ENCODE measurements around the gene OCIAD2.
"Not testable (repeated sequence)": the region's sequence is repeated elsewhere in the genome, so short reads cannot be mapped to it uniquely, and the experiment has no call there.

The OCIAD2 gene

DNA sequence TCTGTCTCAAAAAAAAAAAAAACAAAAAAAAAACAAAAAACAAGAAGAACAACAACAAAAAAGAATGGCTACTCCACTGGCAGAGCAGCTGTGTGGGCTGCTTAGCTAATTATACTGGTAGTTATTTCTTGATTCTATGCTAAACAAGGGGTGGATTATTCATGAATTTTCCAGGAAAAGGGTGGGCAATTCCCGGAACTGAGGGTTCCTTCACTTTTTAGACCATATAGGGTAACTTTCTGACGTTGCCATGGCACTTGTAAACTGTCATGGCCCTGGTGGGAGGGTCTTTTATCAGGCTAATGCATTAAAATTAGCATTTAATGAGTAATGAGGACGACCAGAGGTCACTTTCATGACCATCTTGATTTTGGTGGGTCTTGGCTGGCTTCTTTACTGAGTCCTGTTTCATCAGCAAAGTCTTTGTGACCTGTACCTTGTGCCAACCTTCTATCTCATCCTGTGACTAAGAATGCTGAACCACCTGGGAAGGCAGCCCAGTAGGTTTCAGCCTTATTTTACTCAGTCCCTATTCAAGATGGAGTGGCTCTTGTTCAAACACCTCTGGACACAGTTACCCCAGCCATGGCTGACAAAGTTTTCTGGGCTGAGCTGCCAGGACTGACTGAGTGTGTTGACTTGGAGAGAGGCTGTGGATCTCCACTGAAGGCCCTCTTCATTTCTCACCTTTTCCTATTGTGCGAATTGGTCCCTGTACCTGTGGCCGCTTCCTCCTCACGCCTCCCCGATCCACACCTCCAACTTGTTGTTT lies 1.3 kb upstream of the OCIAD2 start:
- DNase-seq (ENCODE audit: low read depth in 2 of 2), result no peak

DNA sequence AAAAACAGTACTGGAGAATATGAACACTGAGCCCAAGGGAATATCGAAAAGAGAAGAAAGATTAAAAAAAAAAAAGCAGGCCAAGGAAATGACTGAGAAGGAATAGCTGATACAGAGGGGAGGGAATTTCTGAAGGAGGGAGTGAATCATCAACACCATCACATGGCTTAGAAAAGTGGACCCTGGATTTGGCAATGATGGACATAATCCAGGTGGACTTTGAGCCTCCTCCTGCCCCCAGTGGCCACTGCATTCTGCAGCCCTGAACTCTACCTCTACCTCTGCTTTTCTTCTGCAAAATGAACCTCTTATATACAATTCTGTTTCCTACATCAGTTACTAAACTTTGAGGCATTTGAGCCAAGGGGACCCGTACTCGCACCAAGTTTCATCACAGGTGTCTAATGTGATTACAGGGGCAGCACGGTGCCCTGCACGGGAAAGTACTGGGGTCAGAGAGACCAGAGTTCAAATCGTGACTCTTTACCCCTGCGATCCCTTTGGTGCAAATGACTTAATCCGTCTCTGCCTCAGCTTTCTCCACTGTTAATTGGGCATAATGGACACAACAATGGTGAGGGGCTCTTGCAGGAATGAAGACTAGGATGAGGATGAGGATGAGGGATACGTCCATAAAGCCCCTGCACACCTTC lies 1.1 kb downstream of the OCIAD2 start:
- DNase-seq (ENCODE audit: low read depth in 2 of 2), result no peak

DNA sequence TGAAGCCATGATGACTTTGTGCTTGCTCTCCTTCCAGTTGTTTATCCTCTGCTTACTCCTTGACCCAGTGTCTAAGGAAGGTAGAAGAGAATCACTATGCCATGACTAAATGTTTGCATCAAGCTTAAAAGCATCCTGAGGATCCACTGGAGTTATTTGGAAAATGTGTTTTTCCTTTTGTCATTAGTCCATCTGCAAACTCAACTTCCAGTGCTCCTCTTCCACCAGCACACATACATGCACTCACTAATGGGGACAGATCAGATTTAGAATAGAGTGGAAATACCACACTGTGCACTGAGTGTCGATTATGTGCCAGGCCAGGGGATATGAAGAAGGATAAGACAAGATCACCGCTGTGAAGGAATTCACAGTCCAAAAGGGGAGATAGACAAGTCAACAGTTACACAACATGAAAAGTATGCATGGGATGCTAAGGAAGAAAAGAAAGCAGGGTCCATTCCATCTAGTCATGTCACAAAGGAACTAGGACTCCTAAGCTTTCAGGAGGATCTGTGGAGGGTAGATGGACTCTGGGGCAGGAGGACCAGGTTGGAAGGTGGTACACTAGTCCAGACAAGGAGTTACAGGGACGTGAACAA lies 1.9 kb downstream of the OCIAD2 start:
- no peak for DNase-seq (ENCODE audit: low read depth in 2 of 2)

DNA sequence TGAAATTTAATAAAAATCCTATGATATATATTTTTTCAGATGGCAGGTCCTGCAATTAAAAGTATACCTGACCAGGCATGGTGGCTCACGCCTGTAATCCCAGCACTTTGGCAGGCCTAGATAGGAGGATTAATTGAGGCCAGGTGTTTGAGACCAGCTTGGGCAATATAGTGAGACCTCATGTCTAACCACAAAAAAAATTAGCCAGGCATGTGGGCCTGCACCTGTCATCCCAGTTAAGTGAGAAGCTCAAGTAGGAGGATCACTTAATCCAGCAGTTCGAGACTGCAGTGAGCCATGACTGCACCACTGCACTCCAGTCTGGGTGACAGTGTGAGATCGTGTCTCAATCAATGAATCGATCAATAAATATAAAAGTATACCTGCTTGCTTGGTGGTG lies 2.5 kb downstream of the OCIAD2 start:
- DNase-seq (ENCODE audit: low read depth in 2 of 2), result no peak

DNA sequence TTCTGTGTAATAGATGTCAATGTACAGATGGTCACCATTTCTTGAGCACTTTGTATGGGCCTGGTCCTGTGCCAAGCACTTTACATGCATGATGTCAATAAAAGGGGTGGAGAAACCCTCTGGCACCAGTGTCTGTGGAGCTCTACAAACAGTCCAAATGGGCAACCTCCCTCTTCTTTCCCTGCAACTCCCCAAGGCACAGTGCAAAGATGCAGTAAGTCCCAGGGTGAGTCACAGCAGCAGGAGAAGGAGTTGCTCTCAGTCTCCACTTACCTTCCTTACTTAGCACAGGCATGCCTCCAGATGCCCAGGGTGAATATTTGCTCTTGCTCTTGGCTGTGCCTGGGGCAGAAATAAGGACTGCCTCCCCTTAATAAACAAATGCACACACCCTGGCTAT lies 4.3 kb downstream of the OCIAD2 start:
- no peak for DNase-seq (ENCODE audit: low read depth in 2 of 2)

DNA sequence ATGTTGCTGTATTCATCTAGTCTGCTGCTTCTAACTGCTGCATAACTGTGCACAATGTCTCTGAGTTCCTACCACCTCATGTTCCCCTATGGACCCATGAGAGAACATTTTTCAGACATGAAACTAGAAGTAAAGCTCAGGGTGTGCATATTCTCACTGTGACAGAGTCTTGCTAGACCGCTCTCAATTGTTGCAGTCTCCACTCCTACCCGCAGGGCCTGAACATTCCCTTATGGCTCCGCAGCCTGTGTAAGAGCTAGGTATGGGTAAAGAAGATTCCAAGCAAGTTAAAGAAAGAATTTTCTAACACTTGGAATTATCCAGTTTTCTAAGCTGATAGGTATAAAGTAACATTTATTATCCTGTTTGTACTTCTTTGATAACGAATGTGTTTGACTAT lies 5.4 kb downstream of the OCIAD2 start:
- no peak for DNase-seq (ENCODE audit: low read depth in 2 of 2)

DNA sequence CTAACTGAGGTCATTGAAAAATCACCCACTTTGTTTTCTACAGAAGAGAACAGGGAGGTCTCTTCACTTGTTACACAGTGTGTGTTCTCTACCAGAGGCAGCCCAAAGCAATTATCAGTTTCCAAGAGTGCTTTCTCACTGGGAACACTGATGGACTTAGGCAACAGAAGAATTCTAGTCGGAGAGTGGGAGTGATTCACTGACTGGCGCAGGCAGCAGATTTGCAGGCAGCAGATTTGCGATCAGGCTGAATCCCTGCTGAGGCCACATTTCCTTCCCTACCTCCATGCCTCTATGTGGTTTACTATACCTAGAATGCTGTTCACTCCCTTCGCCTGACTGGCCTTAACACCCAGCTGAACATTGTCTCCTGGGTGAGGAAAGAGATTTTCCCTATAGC lies 6.6 kb downstream of the OCIAD2 start:
- no peak for DNase-seq (ENCODE audit: low read depth in 2 of 2)

DNA sequence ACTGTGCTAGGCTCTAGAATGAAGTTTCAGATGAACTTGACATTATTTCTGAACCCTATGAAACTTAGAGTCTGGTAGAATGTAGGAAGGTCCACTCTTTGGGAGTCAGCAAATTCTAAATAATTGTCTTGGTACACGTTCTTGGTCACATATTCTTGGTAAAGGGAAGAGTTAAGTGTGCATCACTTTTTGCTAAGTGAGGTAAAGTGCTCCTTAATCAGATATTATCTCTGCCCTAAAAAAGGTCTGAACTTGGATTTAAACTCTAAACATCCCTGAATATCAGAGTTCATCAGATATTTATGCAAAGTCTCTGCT lies 7.2 kb downstream of the OCIAD2 start:
- no peak for DNase-seq (ENCODE audit: low read depth in 2 of 2)

DNA sequence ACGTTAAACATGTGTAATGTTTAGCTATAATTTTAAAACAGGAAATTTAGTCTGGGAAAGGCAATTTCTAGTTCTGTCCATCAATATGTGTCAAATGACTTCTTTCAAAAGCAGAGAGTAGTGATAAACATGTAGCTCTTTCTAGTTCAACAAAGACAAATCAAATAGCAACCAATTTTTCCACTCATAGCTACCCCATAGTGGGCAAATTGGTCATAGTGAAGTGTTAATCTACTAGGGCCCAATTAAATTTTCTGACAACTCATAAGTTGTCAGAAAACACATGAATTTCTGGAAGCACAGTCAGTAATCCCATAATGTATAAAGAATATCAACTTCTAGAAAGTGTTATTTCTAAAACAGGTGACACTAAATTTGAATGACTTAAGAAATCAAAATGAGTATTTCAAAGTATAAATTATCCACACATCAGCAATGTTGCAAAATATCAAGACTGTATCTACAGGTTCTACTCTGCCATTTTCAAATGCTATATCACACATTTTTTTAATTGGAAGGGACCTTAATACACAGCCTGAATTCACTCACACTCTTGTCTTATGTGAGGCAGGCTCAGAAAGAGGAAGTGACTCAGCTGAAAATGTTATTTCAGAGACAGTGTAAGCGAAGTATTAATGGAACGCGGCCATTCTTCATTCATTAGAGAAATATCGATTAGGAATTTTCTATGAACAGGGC lies 7.7 kb downstream of the OCIAD2 start:
- no peak for DNase-seq (ENCODE audit: low read depth in 2 of 2)

DNA sequence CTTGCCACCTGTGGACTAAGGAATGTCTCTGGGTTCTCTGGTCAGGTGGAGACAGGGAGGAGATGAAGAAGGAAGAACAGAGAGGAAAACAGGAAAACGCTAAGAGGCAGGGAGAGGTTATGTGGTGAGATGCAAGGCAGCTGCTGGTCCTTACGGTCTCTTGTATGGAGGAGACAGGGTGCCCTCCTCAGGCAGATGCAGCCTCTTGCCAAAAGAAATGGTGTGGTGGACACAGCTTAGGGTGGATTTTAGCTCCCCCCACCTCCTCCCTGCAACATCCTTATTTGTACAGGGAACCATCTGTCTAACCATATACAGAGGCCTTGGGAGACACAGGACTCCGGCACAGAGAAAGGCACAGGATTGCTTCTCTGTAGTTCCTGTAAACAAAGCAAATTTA lies 9.7 kb downstream of the OCIAD2 start:
- DNase-seq (ENCODE audit: low read depth in 2 of 2), result no peak

DNA sequence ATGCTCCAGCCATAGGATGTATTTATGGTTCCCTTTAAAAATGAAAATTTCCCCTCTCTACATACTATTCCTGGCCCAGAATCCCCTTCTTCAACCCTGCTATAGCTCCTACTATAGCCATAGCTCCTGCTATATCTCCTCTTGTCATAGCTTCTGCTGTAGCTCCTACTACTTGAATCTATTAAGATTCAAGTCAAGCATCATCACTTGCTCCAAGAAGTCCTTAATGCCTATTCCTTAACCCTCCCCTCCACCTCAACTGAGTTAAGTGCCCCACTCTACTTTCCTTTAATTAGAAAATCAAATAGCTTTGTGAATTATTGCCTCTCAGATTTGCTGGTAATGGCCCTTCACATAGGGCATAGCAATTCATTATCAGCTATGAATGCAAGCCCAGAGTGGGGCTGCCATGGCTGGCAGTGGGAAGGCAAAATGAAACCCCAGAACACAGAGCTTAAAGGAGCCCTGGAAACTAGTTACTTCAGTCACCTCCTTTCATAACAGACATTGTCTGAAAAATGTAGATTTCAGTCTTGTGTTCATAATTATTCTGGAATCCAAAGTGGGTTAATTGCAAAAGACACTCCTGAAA lies 15.4 kb downstream of the OCIAD2 start:
- no peak for DNase-seq (ENCODE audit: low read depth in 2 of 2)

DNA sequence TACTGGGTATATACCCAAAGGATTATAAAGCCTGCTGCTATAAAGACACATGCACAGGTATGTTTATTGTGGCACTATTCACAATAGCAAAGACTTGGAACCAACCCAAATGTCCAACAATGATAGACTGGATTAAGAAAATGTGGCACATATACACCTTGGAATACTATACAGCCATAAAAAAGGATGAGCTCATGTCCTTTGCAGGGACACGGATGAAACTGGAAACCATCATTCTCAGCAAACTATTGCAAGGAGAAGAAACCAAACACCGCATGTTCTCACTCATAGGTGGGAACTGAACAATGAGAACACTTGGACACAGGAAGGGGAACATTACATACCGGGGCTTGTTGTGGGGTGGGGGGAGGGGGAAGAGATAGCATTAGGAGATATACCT lies 16.8 kb downstream of the OCIAD2 start:
- DNase-seq (ENCODE audit: low read depth in 2 of 2), result not testable (repeated sequence)

DNA sequence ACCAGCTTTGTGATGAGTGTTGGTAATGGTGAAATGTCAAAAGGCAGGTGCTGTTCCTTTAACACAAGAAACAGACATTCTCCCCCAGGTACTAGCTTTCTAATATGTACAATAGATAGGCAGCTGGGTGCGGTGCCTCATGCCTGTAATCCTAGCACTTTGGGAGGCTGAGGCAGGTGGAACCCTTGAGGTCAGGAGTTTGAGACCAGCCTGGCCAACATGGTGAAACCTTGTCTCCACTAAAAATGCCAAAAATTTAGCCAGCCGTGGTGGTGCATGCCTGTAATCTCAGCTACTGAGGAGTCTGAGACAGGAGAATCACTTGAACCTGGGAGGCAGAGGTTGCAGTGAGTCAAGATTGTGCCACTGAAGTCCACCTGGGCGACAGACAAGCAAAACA lies 24.9 kb downstream of the OCIAD2 start:
- not testable (repeated sequence) for DNase-seq (ENCODE audit: low read depth in 2 of 2)

DNA sequence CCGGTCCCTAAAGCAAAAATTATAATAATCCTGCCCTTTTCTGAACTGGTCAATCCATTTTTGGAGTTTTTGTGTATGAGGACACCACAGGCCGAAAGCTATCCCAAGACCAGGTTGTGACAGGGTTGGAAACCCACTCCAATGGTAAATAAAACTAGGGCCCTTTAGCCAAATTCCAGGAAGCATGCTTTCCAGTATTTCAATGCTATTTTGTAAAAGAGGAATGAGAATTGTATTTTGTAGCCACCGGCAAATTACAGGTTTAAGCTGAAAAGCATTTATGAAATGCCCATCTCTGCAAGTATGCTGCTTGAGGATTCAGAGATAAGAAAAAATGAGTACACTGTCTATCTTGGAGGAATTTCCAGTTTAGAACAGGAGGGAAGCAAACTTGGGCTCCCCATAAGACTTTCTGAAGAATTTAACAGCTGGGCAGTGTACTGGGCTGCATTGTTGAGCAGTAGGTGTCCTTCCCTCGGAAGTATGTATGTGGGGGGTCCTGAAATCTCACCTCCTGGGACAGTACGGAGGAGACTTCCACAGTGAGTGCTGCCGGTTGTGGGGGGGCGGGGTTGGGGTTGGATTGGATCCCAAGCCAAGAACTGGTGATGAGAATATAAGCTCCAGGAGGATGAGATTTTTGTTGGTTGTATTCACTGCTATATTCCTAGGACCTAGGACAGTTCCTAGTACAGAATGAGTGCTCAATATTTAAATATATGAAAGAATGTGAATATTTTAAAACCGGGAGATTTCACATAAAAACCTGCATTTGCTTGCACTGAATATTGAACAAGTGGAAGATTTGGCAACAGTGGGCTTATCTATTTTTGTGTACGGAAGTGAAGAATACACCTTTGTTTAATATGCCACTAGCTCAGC lies 26.8 kb downstream of the OCIAD2 start:
- DNase-seq (ENCODE audit: low read depth in 2 of 2), result no peak

DNA sequence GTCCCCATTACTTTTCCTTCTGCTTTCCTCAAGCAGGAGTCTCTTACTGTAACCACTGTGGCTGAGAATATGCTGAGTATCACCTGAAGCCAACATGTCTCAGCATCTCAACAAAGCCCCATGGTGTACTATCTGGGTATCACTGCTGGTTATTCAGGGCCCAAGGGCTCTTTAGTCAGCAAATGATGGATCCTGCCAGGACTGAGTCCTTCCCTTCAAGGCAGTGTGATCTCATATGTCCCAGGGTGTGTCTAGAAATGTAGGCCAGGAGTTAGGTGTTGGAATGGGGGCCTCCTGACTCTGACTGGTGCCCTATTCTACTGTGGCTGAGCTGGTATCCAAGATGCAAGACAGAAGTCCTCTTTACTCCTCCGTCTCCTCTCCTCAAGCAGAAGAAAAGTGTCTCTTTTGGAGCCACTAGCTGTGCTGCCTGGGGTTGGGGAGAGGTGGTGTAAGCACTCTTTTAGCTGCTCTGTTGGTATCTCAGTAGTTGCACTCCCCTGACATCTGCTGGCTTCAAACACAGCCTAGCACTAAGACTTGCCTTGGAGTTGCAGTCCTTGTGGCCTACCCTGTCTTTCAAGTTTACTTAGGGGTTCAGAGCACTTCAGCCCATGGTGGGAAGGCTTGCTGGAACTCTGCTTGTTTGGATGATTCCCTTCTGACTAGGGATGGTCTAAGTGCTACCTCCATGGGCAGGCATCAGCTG lies 28.6 kb downstream of the OCIAD2 start:
- DNase-seq (ENCODE audit: low read depth in 2 of 2), result no peak

DNA sequence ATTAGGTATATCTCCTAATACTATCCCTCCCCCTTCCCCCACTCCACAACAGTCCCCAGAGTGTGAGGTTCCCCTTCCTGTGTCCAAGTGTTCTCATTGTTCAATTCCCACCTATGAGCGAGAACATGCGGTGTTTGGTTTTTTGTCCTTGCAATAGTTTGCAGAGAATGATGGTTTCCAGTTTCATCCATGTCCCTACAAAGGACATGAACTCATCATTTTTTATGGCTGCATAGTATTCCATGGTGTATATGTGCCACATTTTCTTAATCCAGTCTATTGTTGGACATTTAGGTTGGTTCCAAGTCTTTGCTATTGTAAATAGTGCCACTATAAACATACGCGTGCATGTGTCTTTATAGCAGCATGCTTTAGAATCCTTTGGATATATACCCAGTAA lies 41.9 kb downstream of the OCIAD2 start:
- DNase-seq (ENCODE audit: low read depth in 2 of 2), result not testable (repeated sequence)

DNA sequence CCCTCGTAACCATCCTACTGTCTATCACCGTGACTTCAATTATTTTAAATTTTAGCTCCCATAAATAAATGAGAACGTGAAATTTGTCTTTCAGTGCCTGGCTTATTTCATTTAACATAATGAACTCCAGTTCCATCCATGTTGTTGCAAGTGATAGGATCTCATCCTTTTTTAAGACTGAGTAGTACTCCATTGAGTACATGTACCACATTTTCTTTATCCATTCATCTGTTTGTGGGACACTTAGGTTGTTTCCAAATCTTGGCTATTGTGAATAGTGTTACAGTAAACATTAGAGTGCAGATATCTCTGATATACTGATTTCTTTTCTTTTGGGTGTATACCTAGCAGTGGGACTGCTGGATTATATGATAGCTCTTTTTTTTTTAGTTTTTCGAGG lies 42.8 kb downstream of the OCIAD2 start:
- DNase-seq (ENCODE audit: low read depth in 2 of 2), result no peak

DNA sequence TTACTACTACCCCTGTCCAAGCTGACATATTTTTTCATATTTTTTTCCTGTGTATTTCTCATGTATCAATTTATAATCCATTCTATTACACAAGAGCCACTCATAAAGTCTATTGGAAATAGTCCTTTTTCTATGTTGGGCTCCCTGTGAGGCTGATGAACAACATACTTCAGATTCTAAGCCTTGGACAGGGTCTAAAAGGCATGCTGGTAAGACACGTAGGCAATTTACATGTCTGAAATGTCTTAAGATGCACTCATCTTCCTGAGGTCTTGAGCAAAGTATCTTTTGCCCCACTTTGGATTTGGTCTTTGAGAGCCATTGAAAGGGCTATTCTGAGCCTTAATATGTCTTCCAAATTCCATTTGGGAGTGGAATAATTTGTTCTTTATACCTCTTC lies 43.9 kb downstream of the OCIAD2 start:
- DNase-seq (ENCODE audit: low read depth in 2 of 2), result no peak

DNA sequence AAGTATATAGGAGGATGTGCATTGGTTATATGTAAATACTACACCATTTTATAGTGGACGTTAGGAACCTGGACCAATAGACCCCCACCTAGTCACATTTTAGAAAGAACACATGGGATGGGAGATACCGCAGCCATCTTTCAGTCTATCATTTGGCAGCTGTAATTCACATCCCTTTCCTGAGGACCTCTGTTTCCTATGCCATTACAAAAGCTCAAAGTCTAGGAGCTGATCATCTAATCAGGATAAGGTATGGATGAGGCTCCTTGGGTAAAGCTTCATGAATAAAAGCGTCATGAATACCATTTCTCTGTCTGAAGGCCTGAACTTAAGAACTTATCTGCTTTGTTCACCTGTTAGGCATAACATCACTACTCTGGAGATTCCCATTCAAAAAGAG lies 44.5 kb downstream of the OCIAD2 start:
- no peak for DNase-seq (ENCODE audit: low read depth in 2 of 2)

DNA sequence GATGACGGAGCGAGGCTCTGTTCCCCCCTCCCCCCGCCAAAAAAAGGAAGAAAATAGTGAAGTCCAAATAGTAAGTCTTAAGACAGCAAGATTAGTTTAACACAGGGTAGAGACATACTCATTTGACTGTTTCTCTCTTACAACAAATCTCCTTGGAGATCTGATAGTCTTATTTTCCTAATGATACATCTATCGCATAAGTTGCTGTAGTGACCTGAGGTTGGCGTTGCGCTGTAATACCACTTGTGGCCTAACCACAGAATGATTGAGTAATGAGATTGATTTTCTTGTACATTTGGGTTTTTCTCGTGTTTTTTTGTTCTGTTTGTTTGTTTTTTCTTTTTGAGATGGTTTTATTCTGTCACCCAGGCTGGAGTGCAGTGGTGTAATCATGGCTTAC lies 48.4 kb downstream of the OCIAD2 start:
- no peak for DNase-seq (ENCODE audit: low read depth in 2 of 2)

DNA sequence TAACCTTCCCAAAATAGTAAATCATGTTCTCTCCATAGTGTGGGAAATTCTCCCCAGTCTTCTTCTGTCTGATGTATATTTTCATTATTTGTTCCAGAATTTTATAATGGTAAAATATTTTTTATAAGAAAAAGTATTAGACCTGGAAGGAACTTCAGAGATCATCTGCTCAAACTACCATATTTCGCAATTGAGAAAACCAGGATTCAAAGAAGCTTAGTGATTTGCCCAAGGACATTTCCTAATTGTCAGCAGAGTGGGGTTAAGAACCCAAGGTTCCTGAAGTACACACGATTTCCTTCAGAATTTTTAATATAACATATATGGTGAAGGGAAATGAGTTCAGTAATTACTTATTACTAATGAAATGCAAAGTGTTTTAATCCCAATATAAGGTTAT lies 51.6 kb downstream of the OCIAD2 start:
- no peak for DNase-seq (ENCODE audit: low read depth in 2 of 2)

Measured in stimulated activated CD8-positive, alpha-beta memory T cell treated with anti-CD3 and anti-CD28 coated beads, Interleukin-2, amount 100 ng/mL, for 1 hour (primary cell).